ENCODE data around the gene ZNF274. TPM values are rescaled to one million over a fixed set of nuclear protein-coding genes. Genes with fewer than 3 reads are reported as not detected.
"Not testable (repeated sequence)": the region's sequence is repeated elsewhere in the genome, so short reads cannot be mapped to it uniquely, and the experiment has no call there.

ZNF274 gene
- 33.5 TPM for polyA plus RNA-seq (2013, experiment 1 of 4)
- 30.1 TPM for polyA plus RNA-seq (2013, experiment 2 of 4)
- polyA plus RNA-seq (2013, experiment 3 of 4), result 23.7 TPM
- 26.4 TPM for polyA plus RNA-seq (2013, experiment 4 of 4)

GRCh38 chr19:58182989-58183816 is at the start of gene ZNF274:
ZNF274 (plus strand) TSS chr19:58183061; CDS start chr19:58183966, 905 bp downstream.
- no peaks in the 10 kb centered on the region for H3K4me1 ChIP-seq (ENCODE audit: control insufficient read depth, insufficient read depth, low read length)
- WGBS, 2 experiments, result 0 to 1% methylated on average over 80 of the region's 80 CpGs
- peak within 1 kb of the TSS; percentile 72 for H3K4me3 ChIP-seq (ENCODE audit: insufficient read depth, low read depth, low read length)
- no peaks in the 10 kb centered on the region for H3K27me3 ChIP-seq (ENCODE audit: control insufficient read depth, insufficient read depth, low read length, poor library complexity, severe bottlenecking)
- peak within 1 kb of the TSS; percentile 98 for H3K27ac ChIP-seq (ENCODE audit: insufficient read depth, low read depth, low read length, poor library complexity, severe bottlenecking)
- peaks cover 31% of the 10 kb centered on the region for H3K36me3 ChIP-seq (ENCODE audit: control insufficient read depth, insufficient read depth, low read length)
- peaks cover 6% of the 10 kb centered on the region for H3K9me3 ChIP-seq (ENCODE audit: control insufficient read depth, low read length)

- Histone ChIP-seq H3K9me3 (ENCODE audit: control insufficient read depth, low read length) (peaks cover 8% of the 10 kb centered on the region), H3K36me3 (ENCODE audit: control insufficient read depth, insufficient read depth, low read length) (peaks cover 71% of the 10 kb centered on the region), H3K27ac (ENCODE audit: insufficient read depth, low read depth, low read length, poor library complexity, severe bottlenecking) (no peak overlapping the region), H3K4me3 (ENCODE audit: insufficient read depth, low read depth, low read length) (no peak overlapping the region), H3K4me1 (ENCODE audit: control insufficient read depth, insufficient read depth, low read length) (no peaks in the 10 kb centered on the region), H3K27me3 (ENCODE audit: control insufficient read depth, insufficient read depth, low read length, poor library complexity, severe bottlenecking) (no peaks in the 10 kb centered on the region)
- WGBS, 2 experiments, result no CpG with 5 or more reads among the region's 1 CpG
These were observed 48.6 kb upstream of the ZNF274 start for GRCh38 chr19:58134244-58134643.

GRCh38 chr19:58145849-58146248 is 37.0 kb upstream of the ZNF274 start:
- Histone ChIP-seq H3K4me1 (ENCODE audit: control insufficient read depth, insufficient read depth, low read length) (no peaks in the 10 kb centered on the region), H3K9me3 (ENCODE audit: control insufficient read depth, low read length) (peaks cover under 1% of the 10 kb centered on the region), H3K36me3 (ENCODE audit: control insufficient read depth, insufficient read depth, low read length) (peaks cover 25% of the 10 kb centered on the region), H3K4me3 (ENCODE audit: insufficient read depth, low read depth, low read length) (no peak overlapping the region), H3K27me3 (ENCODE audit: control insufficient read depth, insufficient read depth, low read length, poor library complexity, severe bottlenecking) (no peaks in the 10 kb centered on the region), H3K27ac (ENCODE audit: insufficient read depth, low read depth, low read length, poor library complexity, severe bottlenecking) (no peak overlapping the region)
- 96 to 97% methylated on average over 2 to 3 of the region's 3 CpGs for WGBS, 2 experiments

- H3K27ac ChIP-seq (ENCODE audit: insufficient read depth, low read depth, low read length, poor library complexity, severe bottlenecking); H3K4me3 ChIP-seq (ENCODE audit: insufficient read depth, low read depth, low read length); H3K9me3 ChIP-seq (ENCODE audit: control insufficient read depth, low read length); H3K27me3 ChIP-seq (ENCODE audit: control insufficient read depth, insufficient read depth, low read length, poor library complexity, severe bottlenecking); H3K4me1 ChIP-seq (ENCODE audit: control insufficient read depth, insufficient read depth, low read length): not testable (repeated sequence)
- peaks cover 10% of the 10 kb centered on the region for H3K36me3 ChIP-seq (ENCODE audit: control insufficient read depth, insufficient read depth, low read length)
- 92 to 95% methylated on average over 23 to 28 of the region's 28 CpGs for WGBS, 2 experiments
These were observed 35.4 kb upstream of the ZNF274 start for GRCh38 chr19:58147475-58147874.

- H3K4me1 ChIP-seq (ENCODE audit: control insufficient read depth, insufficient read depth, low read length), result no peaks in the 10 kb centered on the region
- no peak within 1 kb of the TSS for H3K27ac ChIP-seq (ENCODE audit: insufficient read depth, low read depth, low read length, poor library complexity, severe bottlenecking)
- H3K36me3 ChIP-seq (ENCODE audit: control insufficient read depth, insufficient read depth, low read length), result no peaks in the 10 kb centered on the region
- H3K4me3 ChIP-seq (ENCODE audit: insufficient read depth, low read depth, low read length), result peak within 1 kb of the TSS; percentile 94
- 0 to 1% methylated on average over 62 of the region's 62 CpGs for WGBS, 2 experiments
- no peaks in the 10 kb centered on the region for H3K27me3 ChIP-seq (ENCODE audit: control insufficient read depth, insufficient read depth, low read length, poor library complexity, severe bottlenecking)
- H3K9me3 ChIP-seq (ENCODE audit: control insufficient read depth, low read length), result peaks cover 2% of the 10 kb centered on the region
These were observed 32.4 kb upstream of the ZNF274 start, which contains the start of gene ZNF329 for GRCh38 chr19:58150328-58150921. ZNF329 (minus strand) TSS chr19:58150789; CDS start chr19:58129503, 21,286 bp downstream.

- Histone ChIP-seq H3K27me3 (ENCODE audit: control insufficient read depth, insufficient read depth, low read length, poor library complexity, severe bottlenecking) (no peaks in the 10 kb centered on the region), H3K4me1 (ENCODE audit: control insufficient read depth, insufficient read depth, low read length) (no peaks in the 10 kb centered on the region), H3K9me3 (ENCODE audit: control insufficient read depth, low read length) (peaks cover 2% of the 10 kb centered on the region), H3K4me3 (ENCODE audit: insufficient read depth, low read depth, low read length) (no peak overlapping the region), H3K27ac (ENCODE audit: insufficient read depth, low read depth, low read length, poor library complexity, severe bottlenecking) (no peak overlapping the region), H3K36me3 (ENCODE audit: control insufficient read depth, insufficient read depth, low read length) (no peaks in the 10 kb centered on the region)
- 95 to 100% methylated on average over 2 of the region's 2 CpGs for WGBS, 2 experiments
These were observed 29.5 kb upstream of the ZNF274 start for GRCh38 chr19:58153386-58153785.

GRCh38 chr19:58154287-58154678 is 28.6 kb upstream of the ZNF274 start:
- H3K27ac ChIP-seq (ENCODE audit: insufficient read depth, low read depth, low read length, poor library complexity, severe bottlenecking), result peak overlapping the region; percentile 39
- WGBS, 2 experiments, result 23 to 25% methylated on average over 12 of the region's 12 CpGs
- H3K36me3 ChIP-seq (ENCODE audit: control insufficient read depth, insufficient read depth, low read length), result no peaks in the 10 kb centered on the region
- peaks cover 2% of the 10 kb centered on the region for H3K9me3 ChIP-seq (ENCODE audit: control insufficient read depth, low read length)
- peak overlapping the region; percentile 88 for H3K4me3 ChIP-seq (ENCODE audit: insufficient read depth, low read depth, low read length)
- H3K27me3 ChIP-seq (ENCODE audit: control insufficient read depth, insufficient read depth, low read length, poor library complexity, severe bottlenecking), result no peaks in the 10 kb centered on the region
- H3K4me1 ChIP-seq (ENCODE audit: control insufficient read depth, insufficient read depth, low read length), result no peaks in the 10 kb centered on the region

- WGBS, 2 experiments, result 9% methylated on average over 85 of the region's 85 CpGs
- no peaks in the 10 kb centered on the region for H3K4me1 ChIP-seq (ENCODE audit: control insufficient read depth, insufficient read depth, low read length)
- no peaks in the 10 kb centered on the region for H3K36me3 ChIP-seq (ENCODE audit: control insufficient read depth, insufficient read depth, low read length)
- peaks cover 2% of the 10 kb centered on the region for H3K9me3 ChIP-seq (ENCODE audit: control insufficient read depth, low read length)
- H3K27me3 ChIP-seq (ENCODE audit: control insufficient read depth, insufficient read depth, low read length, poor library complexity, severe bottlenecking), result no peaks in the 10 kb centered on the region
- H3K4me3 ChIP-seq (ENCODE audit: insufficient read depth, low read depth, low read length), result peak overlapping the region; percentile 88
- H3K27ac ChIP-seq (ENCODE audit: insufficient read depth, low read depth, low read length, poor library complexity, severe bottlenecking), result peak overlapping the region; percentile 39
These were observed 27.9 kb upstream of the ZNF274 start for GRCh38 chr19:58154679-58155648.

- 91 to 93% methylated on average over 53 of the region's 53 CpGs for WGBS, 2 experiments
- H3K9me3 ChIP-seq (ENCODE audit: control insufficient read depth, low read length), result peaks cover 2% of the 10 kb centered on the region
- no peak overlapping the region for H3K4me3 ChIP-seq (ENCODE audit: insufficient read depth, low read depth, low read length)
- H3K36me3 ChIP-seq (ENCODE audit: control insufficient read depth, insufficient read depth, low read length), result no peaks in the 10 kb centered on the region
- H3K4me1 ChIP-seq (ENCODE audit: control insufficient read depth, insufficient read depth, low read length), result no peaks in the 10 kb centered on the region
- H3K27ac ChIP-seq (ENCODE audit: insufficient read depth, low read depth, low read length, poor library complexity, severe bottlenecking), result no peak overlapping the region
- H3K27me3 ChIP-seq (ENCODE audit: control insufficient read depth, insufficient read depth, low read length, poor library complexity, severe bottlenecking), result no peaks in the 10 kb centered on the region
These were observed 25.7 kb upstream of the ZNF274 start for GRCh38 chr19:58157045-58157728.

Measured in ectodermal cell (in vitro differentiated cells).